Globus pallidus (tissue), 1 donor: ENCODE measurements around the gene NUDT3.
A peak's percentile ranks its signal among the peaks of the same experiment; 100 is the strongest.
"Not testable (repeated sequence)": the region's sequence is repeated elsewhere in the genome, so short reads cannot be mapped to it uniquely, and the experiment has no call there.

Source experiments
- DNase-seq: peaks from one replicate; pipeline ENCODE4 v3.0.0-alpha.2; 2015; ENCODE audit warnings: low spot score

The NUDT3 gene

DNA sequence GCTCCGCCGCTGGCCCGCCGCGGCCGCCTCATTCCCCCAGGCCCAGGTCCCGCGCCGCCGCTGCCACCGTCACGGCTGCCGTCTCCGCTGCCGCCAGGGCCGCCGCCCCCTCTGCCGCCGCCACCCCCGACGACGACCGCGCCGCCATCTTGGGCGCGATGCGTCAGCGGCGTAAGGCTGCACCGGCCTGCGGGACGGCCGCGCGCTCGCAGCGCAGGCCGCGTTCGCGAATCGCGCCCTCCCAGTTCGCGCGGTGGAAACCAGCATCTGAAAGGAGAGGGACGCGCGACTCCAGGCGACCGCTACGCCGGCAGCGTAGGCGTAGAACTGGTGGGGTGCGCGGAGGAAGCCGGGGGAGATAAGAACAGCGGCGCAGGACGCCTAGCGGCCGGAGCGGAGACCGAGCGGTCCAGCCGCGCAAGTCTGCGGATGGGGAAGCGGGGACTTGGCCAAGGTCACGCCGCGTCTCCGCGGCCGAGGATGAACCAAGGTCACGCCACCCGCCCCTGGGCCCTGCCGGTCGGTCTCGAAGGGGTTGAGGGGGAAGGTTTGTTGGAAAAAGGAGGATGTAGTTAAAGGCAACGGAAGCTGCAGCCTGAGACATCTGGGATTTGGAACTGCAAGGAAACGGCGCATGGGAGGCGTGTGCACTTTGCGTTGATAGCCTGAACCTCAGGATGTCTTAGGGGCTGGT is at the start of gene NUDT3:
Gene NUDT3, minus strand, starts transcription at position 173 of the 694 bp plus-strand sequence. CDS start 307 bp downstream, outside the sequence.
- peak; percentile 97 for DNase-seq

DNA sequence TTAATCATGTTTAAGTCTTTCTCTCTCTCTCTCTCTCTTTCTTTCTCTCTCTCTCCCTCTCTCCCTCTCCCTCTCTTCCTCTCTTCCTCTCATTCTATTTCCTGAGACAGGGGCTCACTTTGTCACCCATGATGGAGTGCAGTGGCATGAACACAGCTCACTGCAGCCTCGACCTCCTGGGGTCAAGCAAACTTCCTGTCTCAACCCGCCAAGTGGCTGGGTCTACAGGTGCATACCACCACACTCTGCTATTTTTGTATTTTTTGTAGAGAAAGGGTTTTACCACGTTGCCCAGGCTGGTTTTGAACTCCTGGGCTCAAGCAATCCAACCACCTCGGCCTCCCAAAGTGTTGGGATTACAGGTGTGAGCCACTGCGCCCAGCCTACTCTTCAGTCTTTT is 49.1 kb upstream of the NUDT3 start:
- DNase-seq = no peak

DNA sequence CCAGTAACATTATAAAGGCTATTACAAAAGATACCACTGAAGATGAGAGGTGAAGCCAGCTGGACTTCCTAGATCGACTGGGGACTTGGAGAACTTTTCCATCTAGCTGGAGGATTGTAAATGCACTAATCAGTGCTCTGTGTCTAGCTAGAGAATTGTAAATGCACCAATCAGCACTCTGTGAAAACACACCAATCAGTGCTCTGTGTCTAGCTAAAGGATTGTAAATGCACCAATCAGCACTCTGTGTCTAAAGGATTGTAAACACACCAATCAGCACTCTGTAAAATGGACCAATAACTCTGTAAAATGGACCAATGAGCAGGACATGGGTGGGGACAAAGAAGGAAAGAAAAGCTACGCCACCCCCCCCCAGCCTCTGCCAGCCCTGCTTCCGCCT is 47.0 kb upstream of the NUDT3 start:
- DNase-seq = no peak

GRCh38 chr6:34438705-34439104 is 46.2 kb upstream of the NUDT3 start:
- no peak for DNase-seq

DNA sequence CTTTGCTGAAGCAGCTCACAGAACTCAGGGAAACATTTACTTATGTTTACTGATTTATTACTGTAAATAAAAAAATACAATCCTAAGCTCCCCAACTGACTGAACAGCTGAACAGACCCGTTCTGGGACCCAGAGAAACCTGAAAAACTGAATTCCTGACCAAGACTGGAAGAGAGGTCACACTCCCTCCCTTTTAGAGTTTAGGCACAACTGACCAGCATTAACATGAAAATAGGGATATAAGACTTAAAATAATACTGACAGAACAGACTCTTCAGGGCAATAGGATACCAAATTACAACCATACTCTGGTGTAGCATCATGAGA is 45.1 kb upstream of the NUDT3 start:
- DNase-seq = no peak

DNA sequence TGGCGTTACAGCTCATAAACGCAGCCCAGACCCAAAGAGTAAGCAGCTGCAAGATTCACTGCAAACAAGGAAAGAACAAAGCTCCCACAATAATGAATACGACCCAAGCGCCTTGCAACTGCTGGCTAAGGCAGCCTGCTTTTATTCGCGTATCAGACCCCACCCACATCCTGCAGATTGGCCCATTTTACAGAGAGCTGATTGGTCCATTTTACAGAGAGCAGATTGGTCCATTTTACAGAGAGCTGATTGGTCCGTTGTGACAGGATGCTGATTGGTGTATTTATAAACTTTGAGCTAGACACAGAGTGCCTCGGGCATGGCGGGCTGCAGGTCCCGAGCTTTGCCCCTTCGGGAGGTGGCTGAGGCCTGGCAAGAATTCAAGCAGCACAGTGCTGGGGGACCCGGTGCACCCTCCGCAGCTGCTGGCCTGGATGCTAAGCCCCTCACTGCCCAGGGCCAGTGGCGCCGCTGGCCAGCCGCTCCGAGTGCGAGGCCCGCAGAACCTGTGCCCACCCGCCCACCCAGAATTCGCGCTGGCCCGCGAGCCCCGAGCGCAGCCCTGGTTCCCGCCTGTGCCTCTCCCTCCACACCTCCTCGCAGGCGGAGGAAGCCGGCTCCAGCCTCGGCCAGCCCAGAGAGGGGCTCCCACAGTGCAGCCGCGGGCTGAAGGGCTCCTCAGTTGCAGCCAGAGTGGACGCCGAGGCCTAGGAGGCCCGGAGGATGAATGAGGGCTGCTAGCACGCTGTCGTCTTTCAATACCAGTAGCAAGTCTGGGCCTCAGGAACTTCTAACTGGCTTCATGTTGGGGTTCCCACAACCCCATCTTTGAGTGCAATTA is 44.6 kb upstream of the NUDT3 start:
- no peak for DNase-seq

DNA sequence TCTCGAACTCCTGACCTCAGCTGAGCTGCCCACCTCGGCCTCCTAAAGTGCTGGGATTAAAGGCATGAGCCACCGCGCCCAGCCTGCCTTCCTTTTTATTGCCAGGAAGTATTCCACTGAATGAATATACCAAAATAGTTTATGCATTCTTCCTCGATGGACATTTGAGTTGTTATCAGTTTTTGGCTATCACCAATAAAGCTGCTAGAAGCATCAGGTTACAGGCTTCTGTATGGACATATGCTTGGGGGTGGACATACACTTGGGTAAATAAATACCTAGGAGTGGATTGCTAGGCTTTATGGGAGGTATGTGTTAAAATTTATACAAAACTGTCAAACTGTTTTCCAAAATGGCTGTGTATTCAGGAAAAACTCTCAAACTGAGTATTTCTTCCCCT is 43.4 kb upstream of the NUDT3 start:
- DNase-seq = no peak

- DNase-seq = peak; percentile 91
These were observed 33.3 kb upstream of the NUDT3 start, which contains the start of gene RPS10 for GRCh38 chr6:34425498-34426410. Gene RPS10, minus strand, starts transcription at chr6:34426069. Its CDS starts 848 bp downstream, at chr6:34425221.

- DNase-seq = no peak
These were observed 32.6 kb upstream of the NUDT3 start for GRCh38 chr6:34425132-34425497.

- no peak for DNase-seq
These were observed 32.0 kb upstream of the NUDT3 start for GRCh38 chr6:34424200-34425131.

- DNase-seq = no peak
These were observed 30.8 kb upstream of the NUDT3 start for GRCh38 chr6:34423254-34423653.

DNA sequence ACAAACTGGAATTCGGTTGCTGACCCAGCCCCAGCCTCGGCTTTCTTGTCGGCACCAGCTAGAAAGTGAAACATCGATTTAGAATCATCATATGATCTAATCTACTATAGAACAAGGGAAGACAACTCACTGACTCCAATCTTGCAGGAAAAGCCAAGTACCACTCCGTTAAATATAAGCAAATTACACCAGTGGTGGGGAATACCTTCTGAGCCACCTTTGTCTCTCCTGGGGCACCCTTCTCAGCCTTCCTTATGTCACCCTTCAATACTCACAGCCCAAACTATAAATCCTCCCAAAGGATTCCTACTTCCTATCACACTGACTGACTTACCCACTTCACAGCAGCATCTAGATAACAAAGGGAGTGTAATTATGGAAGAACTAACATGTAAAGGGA is 25.9 kb upstream of the NUDT3 start:
- DNase-seq = no peak

DNA sequence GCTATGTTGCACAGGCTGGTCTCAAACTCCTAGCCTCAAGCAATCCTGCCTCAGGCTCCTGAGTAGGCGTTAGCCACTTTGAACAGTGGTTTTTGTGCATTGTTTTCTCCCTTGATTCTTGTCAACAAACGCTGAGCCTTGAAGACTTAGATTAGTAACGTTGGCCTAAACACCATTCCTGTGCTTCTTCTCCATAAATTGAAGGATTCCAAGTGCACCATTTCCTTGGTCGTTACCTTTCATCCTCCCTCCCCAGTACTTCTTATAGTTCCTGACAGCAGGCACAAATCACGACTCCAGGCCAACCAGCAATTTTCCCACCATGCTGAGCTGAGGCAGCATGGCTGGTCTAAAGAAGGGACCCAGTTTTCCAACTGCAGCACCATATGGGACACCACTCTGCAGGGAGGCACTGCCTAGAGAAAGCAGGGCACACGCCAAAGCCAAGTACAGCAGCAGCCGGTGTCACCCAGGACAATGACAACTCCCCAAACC is 24.5 kb upstream of the NUDT3 start:
- no peak for DNase-seq

DNA sequence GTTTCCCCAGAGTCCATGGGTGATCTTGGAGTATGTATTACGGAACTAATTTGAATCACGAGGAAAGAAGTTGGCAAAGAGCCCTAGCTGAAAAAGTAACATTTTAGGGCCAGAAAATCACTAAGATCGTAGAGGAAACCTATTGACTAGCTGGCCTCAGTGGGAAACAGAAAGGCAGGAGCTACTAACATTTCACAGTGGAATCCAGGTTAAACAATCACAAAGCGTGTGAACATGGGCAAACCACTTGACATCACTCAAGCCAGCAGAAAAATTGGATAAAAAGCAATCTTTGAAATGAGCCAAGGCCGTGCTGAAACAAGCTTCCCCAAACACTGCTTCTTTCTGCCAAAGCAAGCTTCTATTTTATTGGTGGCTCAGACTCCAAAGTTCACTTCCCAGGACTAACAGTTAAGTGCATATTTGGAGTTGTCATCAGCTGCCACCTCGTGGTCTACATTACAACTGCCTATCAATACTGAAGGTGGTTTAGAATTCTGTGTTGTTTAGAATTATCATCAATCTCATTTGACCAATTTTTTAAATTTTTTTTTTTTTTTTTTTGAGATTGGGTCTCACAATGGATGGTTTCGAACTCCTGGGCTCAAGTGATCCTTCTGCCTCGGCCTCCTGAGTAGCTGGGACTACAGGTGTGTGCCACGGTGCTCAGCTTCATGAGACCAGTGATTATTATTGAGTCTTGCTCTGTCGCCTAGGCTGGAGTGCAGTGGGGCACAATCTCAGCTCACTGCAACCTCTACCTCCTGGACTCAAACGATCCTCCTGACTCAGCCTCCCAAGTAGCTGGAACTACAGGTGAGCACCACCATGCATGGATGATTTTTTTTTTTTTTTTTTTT is 22.8 kb upstream of the NUDT3 start:
- DNase-seq = peak; percentile 83

GRCh38 chr6:34412643-34413214 is 20.3 kb upstream of the NUDT3 start:
- DNase-seq = no peak

GRCh38 chr6:34412016-34412415 is 19.5 kb upstream of the NUDT3 start:
- DNase-seq = peak; percentile 84

GRCh38 chr6:34407915-34408314 is 15.4 kb upstream of the NUDT3 start:
- DNase-seq = not testable (repeated sequence)

GRCh38 chr6:34396518-34396917 is 4.0 kb upstream of the NUDT3 start:
- no peak for DNase-seq

GRCh38 chr6:34393966-34394305 is 1.5 kb upstream of the NUDT3 start:
- no peak for DNase-seq
